HepG2 (cell line): ENCODE results near the gene DPP7. TPM values are rescaled to one million over a fixed set of nuclear protein-coding genes. Genes with fewer than 3 reads are reported as not detected.
A peak's percentile ranks its signal among the peaks of the same experiment; 100 is the strongest.

Source experiments
- ATF7-NPFF ChIP-seq: sonication (generic); formaldehyde crosslinking; IDR thresholded peaks from 2 replicates; pipeline ENCODE4 v1.8.1; 2023; ENCODE audit warnings: mild to moderate bottlenecking, low read depth, missing genetic modification reagents, moderate library complexity
- FIP1L1 ChIP-seq: fragments of 200-400 bp; formaldehyde crosslinking; IDR thresholded peaks from 2 replicates; pipeline ENCODE4 v1.6.1; 2018; ENCODE audit warnings: low read depth, mild to moderate bottlenecking, low read length, moderate library complexity, borderline replicate concordance; ENCODE audit not compliant: insufficient read depth
- MEF2D ChIP-seq: sonication (generic); formaldehyde crosslinking; IDR thresholded peaks from 2 replicates; pipeline ENCODE4 v1.5.1; 2020; ENCODE audit warnings: mild to moderate bottlenecking, missing genetic modification reagents
- MXD3 ChIP-seq: IDR thresholded peaks from 2 replicates; pipeline ENCODE4 v1.6.1; 2016; ENCODE audit warnings: mild to moderate bottlenecking, missing biosample characterization, missing genetic modification reagents
- NFYC ChIP-seq: IDR thresholded peaks from 2 replicates; pipeline ENCODE4 v1.6.1; 2016; ENCODE audit warnings: missing genetic modification reagents, missing compliant biosample characterization
- PITX1 ChIP-seq: sonication (generic); formaldehyde crosslinking; IDR thresholded peaks from 2 replicates; pipeline ENCODE4 v1.5.1; 2020; ENCODE audit warnings: mild to moderate bottlenecking, missing genetic modification reagents
- PLSCR1 ChIP-seq: sonication (generic); formaldehyde crosslinking; IDR thresholded peaks from 2 replicates; pipeline ENCODE4 v1.5.0; 2020; ENCODE audit warnings: missing genetic modification reagents, mild to moderate bottlenecking, borderline replicate concordance
- RERE ChIP-seq: IDR thresholded peaks from 2 replicates; pipeline ENCODE4 v1.6.1; 2016; ENCODE audit warnings: low read depth, missing genetic modification reagents, missing compliant biosample characterization
- SP4 ChIP-seq: sonication (generic); formaldehyde crosslinking; IDR thresholded peaks from 2 replicates; pipeline ENCODE4 v1.8.1; 2023; ENCODE audit warnings: mild to moderate bottlenecking, missing genetic modification reagents
- SSRP1 ChIP-seq: IDR thresholded peaks from 2 replicates; pipeline ENCODE4 v1.6.1; 2016; ENCODE audit warnings: control low read depth
- ZBED4 ChIP-seq: sonication (generic); formaldehyde crosslinking; IDR thresholded peaks from 2 replicates; pipeline ENCODE4 v1.4.0; 2020; ENCODE audit warnings: missing genetic modification reagents, borderline replicate concordance
- ZBTB49 ChIP-seq: sonication (generic); formaldehyde crosslinking; IDR thresholded peaks from 2 replicates; pipeline ENCODE4 v1.4.0; 2020; ENCODE audit warnings: missing genetic modification reagents, borderline replicate concordance
- ZNF121 ChIP-seq: sonication (generic); formaldehyde crosslinking; IDR thresholded peaks from 2 replicates; pipeline ENCODE4 v1.5.0; 2020; ENCODE audit warnings: mild to moderate bottlenecking, missing genetic modification reagents
- ZNF747 ChIP-seq: sonication (generic); formaldehyde crosslinking; IDR thresholded peaks from 2 replicates; pipeline ENCODE4 v1.8.1; 2023; ENCODE audit warnings: missing genetic modification reagents, mild to moderate bottlenecking, borderline replicate concordance
- polyA plus RNA-seq, 8 experiments: library from polyadenylated mRNA; depleted of rRNA in 3 of 8; stranded (reverse) in 7 of 8; unstranded in 1 of 8; fragments of >200 nt; fragmentation: Illumina TruSeq in 4 of 8; extraction: Trizol in 4 of 8; gene quantifications; 2 replicates each; pipeline versions ENCODE4 v1.2.1 to v1.2.3, GENCODE V29; 2011 to 2016; ENCODE audit warnings: low read depth in 4 of 8, missing spikeins in 1 of 8, mixed read lengths in 1 of 8; ENCODE audit not compliant: insufficient read depth in 1 of 8
- total RNA-seq, 5 experiments: library from RNA; depleted of rRNA; stranded (reverse); fragments of >200 nt; fragmentation: Illumina TruSeq; extraction: Trizol; gene quantifications; 2 replicates each; pipeline ENCODE4 v1.2.3, GENCODE V29; 2016; ENCODE audit warnings: low read depth in 1 of 5

Gene DPP7
- total and polyA plus RNA-seq, 2 of the 13 experiments (the other 11 are each of a cell fraction or from before 2014, with no cell fraction given): 1.2 to 4.5 TPM

GRCh38 chr9:137111788-137112563 lies 2.6 kb downstream of the DPP7 start (continued):
- TF ChIP-seq ZBTB49 (CRISPR knock-in tag) (no peak), ZNF121 (CRISPR knock-in tag) (0 out of 2 replicates have a peak, but pooled peaks have one; percentile 30), RERE (CRISPR knock-in tag) (no peak), SP4 (no peak), MXD3 (no peak), NFYC (CRISPR knock-in tag) (no peak), PLSCR1 (CRISPR knock-in tag) (no peak), ZBED4 (no peak), MEF2D (peak; percentile 32; the same call in 1 of the 2 replicates), PITX1 (CRISPR knock-in tag) (no peak), ATF7-NPFF (peak; percentile 25; the same call in 1 of the 2 replicates), ZNF747 (no peak), FIP1L1 (no peak), SSRP1 (no peak)
